ENCODE data around the gene RPUSD4. TPM values are rescaled to one million over a fixed set of nuclear protein-coding genes. Genes with fewer than 3 reads are reported as not detected.

The RPUSD4 gene
- total and polyA plus RNA-seq, 2 experiments from 2014 or later = 20.8 to 60.8 TPM

GRCh38 chr11:126191379-126192073 lies 19.9 kb downstream of the RPUSD4 start:
- Histone ChIP-seq H3K4me3 (no peak overlapping the region), H3F3A (replicated peaks; ENCODE audit: low read depth) (no peaks in the 10 kb centered on the region), H3K27me3 (ENCODE audit: insufficient read depth) (no peaks in the 10 kb centered on the region), H3K36me3 (ENCODE audit: insufficient read depth) (no peaks in the 10 kb centered on the region; the same call in 1 of the 2 replicates), H3K4me2 (no peak overlapping the region), H3K9me2 (ENCODE audit: insufficient read depth) (no peaks in the 10 kb centered on the region), H3K27ac (ENCODE audit: low read depth) (no peak overlapping the region), H2AFZ (no peak overlapping the region), H4K20me1 (replicated peaks; ENCODE audit: insufficient read depth) (no peaks in the 10 kb centered on the region; the same call in 1 of the 2 replicates), H3K4me1 (ENCODE audit: insufficient read depth) (no peaks in the 10 kb centered on the region), H3K79me2 (replicated peaks; ENCODE audit: insufficient read depth) (no peaks in the 10 kb centered on the region)
- TF ChIP-seq STAT1 (IDR thresholded peaks at IDR 0.05; ENCODE audit: unreplicated experiment) (no peak), ETS1 (IDR thresholded peaks at IDR 0.05) (no peak), NANOG (IDR thresholded peaks at IDR 0.05; ENCODE audit: borderline replicate concordance) (no peak), CTCF (conservative IDR thresholded peaks at IDR 0.05; ENCODE audit: low read depth in 2 of 2) (no peak), ZNF331 (CRISPR knock-in tag; IDR thresholded peaks at IDR 0.05; ENCODE audit: low read depth) (no peak), CREB1 (CRISPR knock-in tag; IDR thresholded peaks at IDR 0.05; ENCODE audit: low read depth) (no peak), EZH2phosphoT487 (IDR thresholded peaks at IDR 0.05; ENCODE audit: unreplicated experiment) (no peak), JUNB (IDR thresholded peaks at IDR 0.05; ENCODE audit: unreplicated experiment) (no peak), ZNF114 (CRISPR knock-in tag; IDR thresholded peaks at IDR 0.05) (no peak), REST (IDR thresholded peaks at IDR 0.05; ENCODE audit: unreplicated experiment) (no peak), EZH2 (IDR thresholded peaks at IDR 0.05; ENCODE audit: low read depth, unreplicated experiment) (no peak)
- Mint-ChIP-seq H3K27me3 (ENCODE audit: insufficient read depth, low read depth, poor library complexity) (peaks cover 12% of the 10 kb centered on the region), H3K27ac (no peak overlapping the region), H3K4me1 (peaks cover 12% of the 10 kb centered on the region), H3K9me3 (peaks cover 5% of the 10 kb centered on the region; the same call in 1 of the 3 replicates), H3K36me3 (ENCODE audit: low read depth) (peaks cover 41% of the 10 kb centered on the region), H3K4me3 (no peak overlapping the region)
- DNase-seq (ENCODE audit: low spot score) (no peak), ATAC-seq (no peak)

Measured in GM23338 (cell line).